A673 (cell line): ENCODE results near the gene MS4A4A. TPM values are rescaled to one million over a fixed set of nuclear protein-coding genes. Genes with fewer than 3 reads are reported as not detected.

Source experiments
- BruUV-seq: library from RNA; stranded (reverse); fragments of 400-500 nt; replicated peaks from 2 replicates; lab custom pipeline; 2021; lab: Mats Ljungman, UMichigan
- CTCF ChIA-PET: fragments of 300-600 bp; sonication (Branson Sonifier 250); formaldehyde crosslinking; loops from one replicate; lab custom pipeline; 2022; ENCODE audit warnings: antibody characterized with exemption; lab: Charles Lee
- POLR2A ChIA-PET: fragments of 300-600 bp; sonication (Branson Sonifier 250); formaldehyde crosslinking; loops from one replicate; lab custom pipeline; 2022; ENCODE audit warnings: antibody characterized with exemption; ENCODE audit not compliant: low non-redundant PET; lab: Charles Lee
- DNase-seq: peaks from one replicate; pipeline ENCODE4 v3.0.0-alpha.2; 2015; ENCODE audit warnings: low spot score
- H3K27ac ChIP-seq: fragments of 200-600 bp; sonication (generic); 2 replicates; pipeline ENCODE4 v1.5.1; 2016; ENCODE audit warnings: mixed run types, low read depth, mild to moderate bottlenecking, mixed read lengths, antibody characterized with exemption, low read length; ENCODE audit not compliant: poor library complexity, severe bottlenecking
- H3K27me3 ChIP-seq: fragments of 200-600 bp; sonication (generic); replicated peaks from 2 replicates; pipeline ENCODE4 v1.6.1; 2017; ENCODE audit warnings: mixed run types, low read depth, mild to moderate bottlenecking, mixed read lengths, antibody characterized with exemption, low read length; ENCODE audit not compliant: insufficient read depth, poor library complexity
- H3K36me3 ChIP-seq: fragments of 200-600 bp; sonication (generic); 2 replicates; pipeline ENCODE4 v1.6.1; 2016; ENCODE audit warnings: mixed run types, mild to moderate bottlenecking, mixed read lengths, antibody characterized with exemption, low read length; ENCODE audit not compliant: insufficient read depth, poor library complexity, severe bottlenecking
- H3K4me1 ChIP-seq: fragments of 200-600 bp; sonication (generic); 2 replicates; pipeline ENCODE4 v1.6.1; 2017; ENCODE audit warnings: mixed run types, mild to moderate bottlenecking, mixed read lengths, antibody characterized with exemption, low read length; ENCODE audit not compliant: insufficient read depth, poor library complexity, severe bottlenecking
- H3K4me3 ChIP-seq: fragments of 200-600 bp; sonication (generic); 2 replicates; pipeline ENCODE4 v1.5.1; 2016; ENCODE audit warnings: low read depth, mixed run types, mild to moderate bottlenecking, mixed read lengths, low read length; ENCODE audit not compliant: poor library complexity, severe bottlenecking
- H3K9me3 ChIP-seq: fragments of 200-600 bp; sonication (generic); 2 replicates; pipeline ENCODE4 v1.6.1; 2016; ENCODE audit warnings: mixed run types, low read depth, mild to moderate bottlenecking, mixed read lengths, antibody characterized with exemption, low read length; ENCODE audit not compliant: poor library complexity, severe bottlenecking
- CTCF ChIP-seq: fragments of 300-800, 200-600 bp; sonication (generic); conservative IDR thresholded peaks from 2 replicates; pipeline ENCODE4 v1.5.1; 2017; ENCODE audit warnings: low read depth, mild to moderate bottlenecking, antibody characterized with exemption, low read length, moderate library complexity, mixed read lengths
- EZH2 ChIP-seq: fragments of 200-600 bp; sonication (generic); IDR thresholded peaks from 2 replicates; pipeline ENCODE4 v1.6.1; 2017; ENCODE audit warnings: borderline replicate concordance, low read depth, mild to moderate bottlenecking, mixed read lengths, antibody characterized with exemption, low read length; ENCODE audit not compliant: poor library complexity, severe bottlenecking
- intact Hi-C: fragments of 100-400 bp; cut with micrococcal nuclease; formaldehyde crosslinking; loops from one replicate; pipeline ENCODE4 v1.10.0; 2022; ENCODE audit not compliant: unreplicated experiment
- total RNA-seq: library from RNA; stranded (reverse); gene quantifications from 2 replicates; pipeline ENCODE4 v1.2.3, GENCODE V29; 2021

MS4A4A gene
- total RNA-seq, 1 experiment from 2014 or later = not detected

GRCh38 chr11:60305906-60306619 lies 25.6 kb downstream of the MS4A4A start:
- DNase-seq = peak; percentile 18
- H3K4me1 ChIP-seq = no peaks in the 10 kb centered on the region
- TF ChIP-seq CTCF = no peak
- TF ChIP-seq EZH2 = no peak
- H3K36me3 ChIP-seq = no peaks in the 10 kb centered on the region
- no TSS peak for BruUV-seq
- intact Hi-C loops = no loop called here
- peaks cover under 1% of the 10 kb centered on the region for H3K27me3 ChIP-seq
- H3K4me3 ChIP-seq = no peak overlapping the region
- POLR2A ChIA-PET = no interaction called here
- H3K9me3 ChIP-seq = no peaks in the 10 kb centered on the region
- no peak overlapping the region for H3K27ac ChIP-seq
- CTCF ChIA-PET = no interaction called here

GRCh38 chr11:60307507-60308195 lies 27.2 kb downstream of the MS4A4A start:
- POLR2A ChIA-PET = no interaction called here
- H3K4me1 ChIP-seq = no peaks in the 10 kb centered on the region
- H3K27me3 ChIP-seq = no peaks in the 10 kb centered on the region
- intact Hi-C loops = no loop called here
- CTCF ChIA-PET = no interaction called here
- no peak overlapping the region for H3K4me3 ChIP-seq
- no peaks in the 10 kb centered on the region for H3K36me3 ChIP-seq
- BruUV-seq = no TSS peak
- H3K27ac ChIP-seq = no peak overlapping the region
- H3K9me3 ChIP-seq = no peaks in the 10 kb centered on the region
- DNase-seq = no peak
- TF ChIP-seq CTCF (no peak), EZH2 (no peak)

GRCh38 chr11:60310407-60310998 lies 30.0 kb downstream of the MS4A4A start:
- Histone ChIP-seq H3K4me3 (no peak overlapping the region), H3K27ac (no peak overlapping the region), H3K27me3 (no peaks in the 10 kb centered on the region), H3K36me3 (no peaks in the 10 kb centered on the region), H3K9me3 (no peaks in the 10 kb centered on the region), H3K4me1 (no peaks in the 10 kb centered on the region)
- BruUV-seq = no TSS peak
- CTCF ChIA-PET = no interaction called here
- intact Hi-C loops = no loop called here
- DNase-seq = no peak
- TF ChIP-seq EZH2 (no peak), CTCF (no peak)
- POLR2A ChIA-PET = no interaction called here
